A549 (cell line): ENCODE measurements around the gene GTPBP3.

ENCODE experiments used
- BHLHE40 ChIP-seq: IDR thresholded peaks from 2 replicates; pipeline ENCODE4 v1.6.1; 2012; ENCODE audit warnings: low read depth, low read length, inconsistent platforms
- CEBPB ChIP-seq, 2 experiments: fragments of >200 bp in 1 of 2; sonication (Bioruptor Twin) in 1 of 2; formaldehyde crosslinking in 1 of 2; IDR thresholded peaks; 2 replicates each; pipeline ENCODE4 v1.6.1; 2012 to 2016
- HEYL ChIP-seq: fragments of 250-450 bp; sonication (Bioruptor Pico); IDR thresholded peaks from 2 replicates; pipeline ENCODE4 v1.8.0; 2021; ENCODE audit warnings: mild to moderate bottlenecking, moderate library complexity
- HOXB5 ChIP-seq: fragments of 250-450 bp; sonication (Bioruptor Pico); IDR thresholded peaks from 2 replicates; pipeline ENCODE4 v1.5.0; 2020; ENCODE audit warnings: mild to moderate bottlenecking, moderate library complexity
- JUNB ChIP-seq: fragments of >200 bp; sonication (Bioruptor Twin); formaldehyde crosslinking; IDR thresholded peaks from 2 replicates; pipeline ENCODE4 v1.6.1; 2016
- MAX ChIP-seq: IDR thresholded peaks from 2 replicates; pipeline ENCODE4 v1.6.1; 2012
- PHF8 ChIP-seq: fragments of 200-600 bp; sonication (generic); IDR thresholded peaks from 2 replicates; pipeline ENCODE4 v1.6.1; 2016; ENCODE audit warnings: low read depth, mild to moderate bottlenecking, antibody characterized with exemption, moderate library complexity, borderline replicate concordance
- POLR2A ChIP-seq: IDR thresholded peaks from 2 replicates; pipeline ENCODE4 v1.6.1; 2012; ENCODE audit warnings: mild to moderate bottlenecking, low read length
- RAD21 ChIP-seq, 2 experiments: fragments of >200 bp in 1 of 2; sonication (Bioruptor Twin) in 1 of 2; formaldehyde crosslinking in 1 of 2; IDR thresholded peaks in 1 of 2; conservative IDR thresholded peaks in 1 of 2; 2 replicates in 1 of 2; 3 replicates in 1 of 2; pipeline ENCODE4 v1.6.1; 2012 to 2018; ENCODE audit warnings: inconsistent platforms in 1 of 2
- ZC3H11A ChIP-seq: fragments of 450-650 bp; IDR thresholded peaks from 2 replicates; pipeline ENCODE4 v1.6.1; 2014; ENCODE audit warnings: antibody characterized with exemption, mild to moderate bottlenecking
- TF ChIP-seq, protein P1 (sequence below): fragments of >200 bp; sonication (Bioruptor Twin); formaldehyde crosslinking; IDR thresholded peaks from 3 replicates; pipeline ENCODE4 v1.5.1; 2016
- TF ChIP-seq, protein P2 (sequence below): fragments of >200 bp; sonication (Bioruptor Twin); formaldehyde crosslinking; IDR thresholded peaks from 3 replicates; pipeline ENCODE4 v1.6.1; 2016
- TF ChIP-seq, protein P3 (sequence below): fragments of 450-650 bp; IDR thresholded peaks from 2 replicates; pipeline ENCODE4 v1.6.1; 2014; ENCODE audit warnings: antibody characterized with exemption

DNA sequence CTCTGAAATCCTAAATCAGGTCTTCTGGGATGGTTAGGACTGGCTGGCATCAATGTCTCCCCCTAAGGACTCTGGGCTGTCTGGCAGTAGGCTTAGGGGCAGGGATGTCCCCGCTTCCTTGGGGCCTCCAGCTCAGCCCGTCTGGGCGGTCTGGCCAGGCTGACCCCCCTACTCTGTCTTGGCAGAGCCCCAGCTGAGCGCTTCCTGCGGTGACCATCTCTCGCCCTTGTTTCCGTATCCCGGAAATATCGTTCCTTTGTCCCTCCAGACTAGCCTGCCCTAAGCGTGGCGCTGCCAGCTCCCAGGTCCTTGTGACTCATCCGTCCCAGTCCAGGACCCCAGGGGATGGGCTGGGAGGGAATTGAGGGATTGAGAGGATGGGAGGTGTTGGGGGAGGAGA, 11.3 kb downstream of the GTPBP3 start:
- TF ChIP-seq ZC3H11A, result no peak
- TF ChIP-seq, protein P1, sequence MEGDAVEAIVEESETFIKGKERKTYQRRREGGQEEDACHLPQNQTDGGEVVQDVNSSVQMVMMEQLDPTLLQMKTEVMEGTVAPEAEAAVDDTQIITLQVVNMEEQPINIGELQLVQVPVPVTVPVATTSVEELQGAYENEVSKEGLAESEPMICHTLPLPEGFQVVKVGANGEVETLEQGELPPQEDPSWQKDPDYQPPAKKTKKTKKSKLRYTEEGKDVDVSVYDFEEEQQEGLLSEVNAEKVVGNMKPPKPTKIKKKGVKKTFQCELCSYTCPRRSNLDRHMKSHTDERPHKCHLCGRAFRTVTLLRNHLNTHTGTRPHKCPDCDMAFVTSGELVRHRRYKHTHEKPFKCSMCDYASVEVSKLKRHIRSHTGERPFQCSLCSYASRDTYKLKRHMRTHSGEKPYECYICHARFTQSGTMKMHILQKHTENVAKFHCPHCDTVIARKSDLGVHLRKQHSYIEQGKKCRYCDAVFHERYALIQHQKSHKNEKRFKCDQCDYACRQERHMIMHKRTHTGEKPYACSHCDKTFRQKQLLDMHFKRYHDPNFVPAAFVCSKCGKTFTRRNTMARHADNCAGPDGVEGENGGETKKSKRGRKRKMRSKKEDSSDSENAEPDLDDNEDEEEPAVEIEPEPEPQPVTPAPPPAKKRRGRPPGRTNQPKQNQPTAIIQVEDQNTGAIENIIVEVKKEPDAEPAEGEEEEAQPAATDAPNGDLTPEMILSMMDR, result no peak
- no peak for TF ChIP-seq HEYL (CRISPR knock-in tag)
- no peak for TF ChIP-seq PHF8
- no peak for TF ChIP-seq RAD21 (conservative IDR thresholded peaks at IDR 0.05 in 1 of 2, IDR thresholded peaks at IDR 0.05 in 1 of 2)
- no peak for TF ChIP-seq BHLHE40
- TF ChIP-seq CEBPB (IDR thresholded peaks at IDR 0.05), result no peak
- no peak for TF ChIP-seq POLR2A
- 0 out of 2 replicates have a peak, but pooled peaks have one; percentile 20 for TF ChIP-seq MAX
- TF ChIP-seq, protein P2, sequence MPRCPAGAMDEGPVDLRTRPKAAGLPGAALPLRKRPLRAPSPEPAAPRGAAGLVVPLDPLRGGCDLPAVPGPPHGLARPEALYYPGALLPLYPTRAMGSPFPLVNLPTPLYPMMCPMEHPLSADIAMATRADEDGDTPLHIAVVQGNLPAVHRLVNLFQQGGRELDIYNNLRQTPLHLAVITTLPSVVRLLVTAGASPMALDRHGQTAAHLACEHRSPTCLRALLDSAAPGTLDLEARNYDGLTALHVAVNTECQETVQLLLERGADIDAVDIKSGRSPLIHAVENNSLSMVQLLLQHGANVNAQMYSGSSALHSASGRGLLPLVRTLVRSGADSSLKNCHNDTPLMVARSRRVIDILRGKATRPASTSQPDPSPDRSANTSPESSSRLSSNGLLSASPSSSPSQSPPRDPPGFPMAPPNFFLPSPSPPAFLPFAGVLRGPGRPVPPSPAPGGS, result no peak
- no peak for TF ChIP-seq HOXB5 (CRISPR knock-in tag)
- TF ChIP-seq, protein P3, sequence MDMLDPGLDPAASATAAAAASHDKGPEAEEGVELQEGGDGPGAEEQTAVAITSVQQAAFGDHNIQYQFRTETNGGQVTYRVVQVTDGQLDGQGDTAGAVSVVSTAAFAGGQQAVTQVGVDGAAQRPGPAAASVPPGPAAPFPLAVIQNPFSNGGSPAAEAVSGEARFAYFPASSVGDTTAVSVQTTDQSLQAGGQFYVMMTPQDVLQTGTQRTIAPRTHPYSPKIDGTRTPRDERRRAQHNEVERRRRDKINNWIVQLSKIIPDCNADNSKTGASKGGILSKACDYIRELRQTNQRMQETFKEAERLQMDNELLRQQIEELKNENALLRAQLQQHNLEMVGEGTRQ, result no peak
- no peak for TF ChIP-seq JUNB
